Effector CD4-positive, alpha-beta T cell (primary cell): Measurements from ENCODE around the gene NBEA.

Experiments
- DNase-seq: peaks from one replicate; pipeline ENCODE4 v3.0.0-alpha.2; 2020

The NBEA gene

DNA sequence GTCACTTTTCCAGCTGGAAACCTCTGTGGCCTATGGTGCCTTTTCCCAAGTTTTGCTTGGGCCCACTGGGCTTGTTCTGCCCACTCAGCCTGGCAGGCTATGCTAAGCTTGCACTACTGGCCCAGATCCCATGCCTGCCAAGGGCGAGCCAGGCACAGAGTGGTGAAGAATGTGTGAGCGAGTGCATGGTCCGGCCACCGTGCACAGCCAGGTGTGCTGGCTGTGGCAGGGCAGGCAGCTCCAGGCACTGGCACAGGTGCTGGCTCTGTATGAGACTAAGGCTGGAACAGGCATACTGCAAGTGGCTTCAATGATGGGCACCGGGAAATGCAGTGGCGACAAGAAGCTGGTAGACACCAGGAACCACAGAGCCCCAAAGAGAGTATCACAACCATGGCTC is 584.5 kb downstream of the NBEA start:
- no peak for DNase-seq

DNA sequence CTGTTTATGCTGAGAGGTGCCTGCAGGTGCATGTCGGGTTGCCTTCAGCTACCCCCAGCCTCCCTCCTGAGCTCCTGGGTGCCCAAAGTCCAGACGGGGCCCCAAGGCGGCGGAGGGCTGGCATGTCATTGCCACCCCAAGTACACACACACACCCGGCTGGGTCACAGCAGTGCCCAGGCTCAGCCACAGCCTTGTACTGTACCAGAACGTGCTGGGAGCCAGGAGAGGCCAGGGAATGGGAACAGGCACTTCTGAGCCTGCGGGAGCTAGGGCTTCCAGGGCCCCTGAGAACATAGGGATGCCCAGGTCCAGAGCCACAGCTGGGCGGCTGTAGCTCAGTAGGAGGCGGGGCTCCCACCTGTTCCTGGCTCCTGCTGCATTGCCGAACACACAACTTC is 585.4 kb downstream of the NBEA start:
- DNase-seq: no peak

DNA sequence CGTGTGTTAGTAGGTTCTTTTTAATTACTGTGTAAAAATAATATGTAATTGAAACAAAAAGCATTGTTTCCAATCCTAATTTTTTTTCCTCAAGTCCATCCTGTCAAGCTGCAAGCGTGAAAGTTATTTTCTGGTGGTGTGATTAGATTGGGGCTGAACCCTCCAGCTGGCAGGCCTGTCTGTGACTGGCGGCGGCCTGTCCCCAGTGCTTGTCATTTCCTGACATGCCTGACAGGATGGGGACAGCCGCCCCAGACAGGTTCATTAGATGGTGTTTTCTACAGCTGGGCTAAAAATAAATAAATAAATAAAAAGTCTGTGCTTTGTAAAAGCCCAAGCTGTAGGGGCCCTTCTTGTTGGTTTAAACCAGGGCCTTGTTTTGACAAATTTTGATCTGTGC is 588.1 kb downstream of the NBEA start:
- DNase-seq: no peak

DNA sequence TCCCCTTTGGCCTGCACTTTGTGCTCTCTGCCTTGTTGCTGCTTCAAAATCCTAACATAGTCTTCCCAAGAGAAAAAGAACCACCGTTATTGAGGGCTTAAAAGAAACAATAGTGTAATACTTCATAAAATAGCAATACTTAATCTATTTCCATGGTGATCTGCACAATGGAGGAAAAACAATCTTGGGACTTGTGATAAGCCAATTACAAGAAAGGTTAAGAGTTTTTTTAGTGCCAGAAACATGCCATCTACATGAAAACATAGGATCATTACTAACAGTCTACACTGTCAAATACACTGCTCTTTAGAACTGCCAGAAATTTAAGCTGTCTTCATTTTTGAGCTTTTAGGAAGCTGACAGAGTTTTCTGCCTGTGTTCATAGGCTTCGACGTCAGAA is 588.5 kb downstream of the NBEA start:
- DNase-seq: no peak

DNA sequence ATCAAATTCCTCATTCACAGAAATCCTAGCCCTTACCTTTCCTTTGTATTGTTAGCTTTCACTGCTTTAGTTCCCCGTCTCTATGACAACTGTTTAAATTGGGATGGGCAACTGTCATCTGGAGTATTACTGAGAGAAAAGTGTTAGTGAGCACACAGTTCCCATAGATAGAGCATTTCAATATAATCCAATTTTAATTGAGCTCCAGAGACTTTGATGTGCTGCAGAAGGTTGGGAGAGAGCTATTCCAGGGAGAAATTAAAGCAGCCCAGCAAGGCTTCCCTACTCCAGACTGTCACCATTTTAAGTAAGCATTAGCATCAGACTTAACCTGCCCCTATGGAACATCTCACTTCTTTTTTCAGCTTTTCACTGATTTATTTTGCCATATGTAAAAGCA is 589.5 kb downstream of the NBEA start:
- no peak for DNase-seq

DNA sequence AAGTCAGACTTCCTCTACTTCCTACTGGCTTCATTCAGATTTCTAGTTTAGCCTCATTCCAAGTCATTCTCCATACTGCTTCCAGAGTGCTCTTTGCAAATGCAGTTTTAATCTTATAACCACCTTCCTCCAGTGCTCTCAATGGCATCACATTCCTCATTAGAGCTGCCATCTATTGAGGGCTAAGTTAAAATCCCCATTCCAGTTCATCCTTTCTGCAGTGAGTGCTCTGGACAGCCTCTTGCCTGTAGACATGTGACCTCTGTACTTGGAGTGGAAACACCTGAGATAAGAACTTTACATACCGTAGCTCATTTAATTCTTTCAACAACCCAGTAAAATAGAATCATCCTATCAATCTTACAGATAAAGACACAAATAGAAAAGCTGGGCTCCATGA is 592.3 kb downstream of the NBEA start:
- DNase-seq: no peak

DNA sequence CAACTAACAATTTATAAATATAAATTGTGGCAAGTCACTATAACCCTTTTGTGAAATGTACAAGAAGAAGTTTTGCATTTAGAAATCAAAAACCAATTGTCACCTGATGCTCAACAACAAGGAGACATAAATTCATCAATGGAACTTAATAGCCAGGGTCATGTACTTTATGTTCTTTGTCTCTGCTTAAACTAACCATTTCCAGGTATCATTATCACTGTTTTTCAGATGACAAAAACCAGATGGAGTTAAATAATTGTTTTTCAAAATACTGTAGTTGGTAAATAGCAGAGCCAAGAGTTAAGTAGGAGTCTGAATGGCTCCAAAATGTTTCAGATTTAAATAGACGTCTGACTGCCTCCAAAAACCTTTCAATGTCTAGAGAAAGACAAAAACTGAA is 606.7 kb downstream of the NBEA start:
- no peak for DNase-seq

DNA sequence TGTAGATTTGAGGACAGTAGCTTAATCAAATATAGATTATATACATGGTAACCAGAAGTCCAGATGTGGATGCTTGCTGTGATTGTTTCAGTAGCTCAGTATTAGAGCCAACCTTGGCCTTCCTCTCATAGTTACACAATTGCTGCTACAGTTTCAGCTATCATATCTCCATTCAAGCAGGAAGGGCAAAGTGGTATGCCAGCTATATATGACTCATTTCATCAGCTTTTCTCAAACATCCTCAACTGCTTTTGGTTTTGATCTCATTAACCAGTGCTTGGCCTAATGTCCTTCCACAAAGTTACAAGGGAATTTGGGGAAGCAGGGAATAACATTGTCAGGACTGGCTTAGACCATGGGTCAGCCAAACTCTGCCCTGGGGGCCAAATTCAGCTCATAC is 607.4 kb downstream of the NBEA start:
- no peak for DNase-seq

DNA sequence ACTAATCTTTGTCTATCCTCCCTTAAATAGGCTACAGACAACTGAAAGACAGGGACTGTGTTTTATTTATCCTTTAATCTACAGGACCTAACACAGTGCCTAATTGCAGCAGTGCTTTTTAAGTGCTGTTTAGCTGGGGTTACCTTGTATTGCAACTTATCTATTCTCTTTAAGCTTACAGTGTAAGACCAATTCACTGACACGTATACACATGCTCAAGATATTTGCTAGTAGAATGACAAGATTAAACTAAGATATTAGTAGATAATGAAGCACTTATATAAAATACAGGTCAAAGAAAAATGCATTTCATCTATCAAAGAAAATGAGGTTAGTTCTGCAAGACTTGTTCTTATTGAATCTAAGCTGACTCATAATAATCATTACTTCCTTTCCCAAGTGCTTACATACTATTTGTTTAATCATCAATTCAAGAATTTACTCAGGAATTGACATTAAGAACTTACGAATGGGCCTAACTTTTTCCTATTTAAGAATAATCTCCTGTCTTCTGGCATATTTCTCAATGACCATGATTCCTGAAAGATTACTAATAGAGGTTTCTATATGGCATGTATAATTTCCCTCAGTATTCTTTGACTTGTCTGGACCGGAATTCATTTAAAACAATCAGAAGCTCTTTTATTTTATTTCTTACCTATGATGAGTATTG is 610.2 kb downstream of the NBEA start:
- no peak for DNase-seq

DNA sequence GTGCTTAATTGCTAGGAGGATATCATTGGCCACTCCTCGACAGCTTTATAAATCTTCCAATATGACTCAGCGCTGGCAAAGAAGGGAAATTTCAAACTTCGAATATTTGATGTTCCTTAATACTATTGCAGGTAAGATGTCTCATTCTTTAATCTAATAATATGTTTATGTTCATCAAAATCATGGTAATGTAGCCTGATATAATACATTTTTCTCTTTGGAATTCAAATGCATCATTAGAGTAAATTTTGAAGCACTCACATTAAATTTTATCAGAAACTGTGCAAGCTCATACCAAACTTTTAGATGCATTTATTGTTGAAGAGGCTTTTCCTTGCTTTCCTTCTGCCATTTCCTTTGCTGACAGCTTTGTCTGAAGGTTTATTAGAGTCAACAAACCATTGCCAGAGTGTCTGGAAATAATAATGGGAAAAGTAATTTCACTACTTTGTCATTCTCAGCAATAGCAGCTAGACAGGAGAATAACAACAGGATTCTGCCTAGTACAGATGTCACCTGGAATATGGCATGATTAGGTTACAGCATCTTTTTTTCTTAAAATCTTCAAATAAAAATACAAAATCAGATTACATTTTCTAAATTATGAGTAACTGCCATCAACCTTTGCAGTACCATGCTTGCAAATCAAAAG is 613.0 kb downstream of the NBEA start:
- no peak for DNase-seq

DNA sequence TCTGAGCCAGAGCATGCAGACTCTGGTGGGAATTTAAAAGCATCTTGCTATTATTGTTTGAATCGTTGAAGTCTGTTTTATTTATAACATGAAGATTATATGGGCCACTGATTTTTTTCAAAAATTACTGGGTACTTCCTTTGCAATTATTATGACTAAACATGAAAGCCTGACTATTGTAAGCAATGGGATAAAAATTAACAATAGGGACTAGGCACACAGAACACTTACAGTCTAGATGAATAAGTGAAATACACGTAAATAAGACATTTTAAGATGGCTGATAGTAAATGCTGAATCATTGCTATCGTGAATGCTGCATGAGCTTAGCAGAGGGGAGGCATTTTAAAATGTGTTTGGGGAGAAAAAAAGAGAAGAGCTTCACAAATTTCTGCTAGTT is 615.4 kb downstream of the NBEA start:
- no peak for DNase-seq

DNA sequence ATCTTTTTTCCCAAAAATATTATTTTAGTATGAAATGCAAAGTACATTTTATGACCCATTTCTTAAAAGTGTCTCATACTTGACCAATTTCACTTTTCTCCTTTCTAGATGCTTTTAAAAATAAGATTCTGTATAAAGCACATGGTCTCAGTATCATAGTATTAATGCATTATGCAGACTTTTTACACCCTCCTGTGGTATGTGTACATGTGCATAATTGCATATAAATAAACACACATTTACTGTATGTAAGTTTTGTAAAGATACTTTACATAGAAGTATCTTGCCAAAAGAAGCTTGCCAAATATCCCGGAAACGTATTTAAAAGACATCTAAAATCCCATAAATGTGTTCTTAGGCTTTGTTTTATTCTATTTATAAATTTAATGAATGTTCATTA is 619.5 kb downstream of the NBEA start:
- DNase-seq: no peak

DNA sequence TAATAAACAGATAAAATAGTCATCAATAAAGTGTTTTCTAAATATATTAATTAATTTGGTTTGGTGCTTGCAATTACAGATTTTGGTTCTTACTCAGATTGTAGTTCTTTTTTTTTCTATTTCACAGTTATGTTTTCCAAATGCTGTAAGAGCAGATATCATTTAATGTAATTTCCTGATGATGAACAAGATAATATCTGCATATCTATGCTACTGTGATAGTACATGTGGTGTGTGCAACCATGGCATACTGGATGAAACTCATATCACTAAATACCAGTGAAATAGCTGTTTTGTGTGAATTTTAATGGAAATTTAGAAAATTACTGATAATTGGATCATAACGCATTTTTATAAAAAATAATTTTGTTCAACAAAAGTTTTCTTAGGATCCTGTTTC is 623.2 kb downstream of the NBEA start:
- no peak for DNase-seq

DNA sequence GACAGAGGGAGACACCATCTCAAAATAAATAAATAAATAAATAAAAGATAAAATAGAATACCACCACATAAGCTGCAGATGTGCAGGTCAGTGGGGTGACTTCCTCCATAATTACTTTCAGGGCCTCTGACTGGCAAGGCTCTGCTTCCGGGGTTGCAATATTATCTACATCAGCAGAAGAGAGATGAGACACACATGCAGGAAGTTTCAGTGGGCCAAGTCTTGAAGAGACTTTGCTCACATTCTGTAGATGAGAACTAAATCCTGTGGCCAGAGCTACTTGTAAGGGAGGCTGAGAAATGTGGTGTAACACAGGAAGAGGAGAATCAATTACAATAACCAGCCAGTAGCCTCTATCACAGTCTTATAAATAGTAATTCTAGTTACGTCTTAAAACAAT is 624.3 kb downstream of the NBEA start:
- no peak for DNase-seq

DNA sequence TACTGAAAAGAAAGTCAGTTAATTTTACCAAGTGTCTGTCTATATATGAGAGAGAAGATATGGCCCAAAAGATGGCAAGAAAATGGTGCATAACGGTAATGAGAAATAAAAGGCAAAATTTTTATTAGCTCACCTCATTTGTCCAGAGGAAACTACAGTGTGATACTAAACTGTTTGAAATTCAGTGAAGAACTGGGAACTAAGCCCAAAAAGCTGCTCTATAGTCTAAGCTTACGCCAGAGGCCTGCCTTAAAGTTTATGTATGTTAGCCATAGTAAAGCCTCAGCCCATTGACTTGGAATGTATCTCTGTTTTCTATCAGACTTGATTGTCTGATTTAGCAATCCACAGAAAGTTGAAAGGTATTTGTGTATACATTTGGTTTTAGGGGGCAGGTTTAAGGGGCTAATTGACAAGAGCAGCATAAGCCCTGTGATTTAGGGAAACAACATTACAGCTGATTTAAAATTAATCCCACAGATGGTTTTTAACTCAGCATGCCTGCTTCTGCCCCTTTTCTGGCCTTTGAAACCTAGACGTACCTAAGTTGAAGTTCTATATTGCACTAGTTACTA is 625.4 kb downstream of the NBEA start:
- DNase-seq: no peak

DNA sequence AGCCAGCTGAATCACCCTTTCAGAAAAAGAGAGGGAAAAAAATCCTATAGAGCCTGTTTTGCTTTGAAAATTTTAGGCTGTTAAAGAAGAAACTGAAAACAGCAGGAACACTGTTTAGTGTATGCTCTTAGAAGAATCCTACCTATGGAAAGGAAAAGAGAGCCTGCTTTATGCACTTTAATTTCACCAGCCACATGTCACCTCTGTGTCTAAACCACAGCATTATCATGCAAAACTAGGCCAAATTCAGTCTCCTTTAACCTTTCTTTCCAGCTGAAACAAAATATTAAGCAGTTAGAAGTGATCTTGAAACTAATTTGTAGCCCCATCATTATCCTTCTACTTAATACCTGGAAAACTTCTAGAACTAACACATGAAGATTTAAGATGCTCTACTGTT is 631.6 kb downstream of the NBEA start:
- no peak for DNase-seq

DNA sequence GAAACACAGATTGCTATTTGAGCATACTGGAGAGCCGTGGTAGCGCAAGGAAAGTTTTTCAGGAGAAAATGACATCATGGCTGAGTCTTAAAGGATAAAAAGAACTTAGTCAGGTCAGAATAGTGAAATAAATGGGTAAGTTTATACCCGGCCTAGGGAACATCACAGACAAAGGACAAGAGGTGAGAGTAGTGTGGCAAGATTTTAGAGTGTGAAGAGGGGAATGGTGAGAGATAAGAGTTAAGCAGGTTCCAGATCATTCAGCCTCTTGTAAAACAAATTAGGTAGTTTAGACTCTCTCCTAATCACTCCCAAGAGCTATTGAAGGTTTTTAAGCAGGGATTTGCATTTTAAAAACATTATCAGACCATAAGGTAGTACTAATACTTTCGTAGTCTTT is 650.4 kb downstream of the NBEA start:
- DNase-seq: no peak

DNA sequence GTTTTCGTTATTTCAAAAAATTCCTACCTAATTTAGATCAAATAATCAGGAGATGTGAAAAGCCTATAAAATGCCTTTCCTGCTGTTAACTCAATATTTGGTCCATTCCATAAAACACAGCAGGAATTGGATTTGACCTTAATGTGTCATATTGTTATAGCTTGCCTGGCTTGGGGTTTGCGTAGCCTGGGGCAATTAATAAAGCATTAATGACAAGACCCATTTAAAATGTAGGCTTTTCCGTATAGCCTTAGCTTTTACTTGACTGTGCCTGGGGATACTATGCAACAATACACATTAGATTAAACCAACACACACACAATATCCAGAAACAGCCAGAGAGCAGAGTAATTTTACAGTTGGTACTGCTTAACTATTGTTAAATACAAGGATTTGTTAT is 651.6 kb downstream of the NBEA start:
- DNase-seq: no peak

DNA sequence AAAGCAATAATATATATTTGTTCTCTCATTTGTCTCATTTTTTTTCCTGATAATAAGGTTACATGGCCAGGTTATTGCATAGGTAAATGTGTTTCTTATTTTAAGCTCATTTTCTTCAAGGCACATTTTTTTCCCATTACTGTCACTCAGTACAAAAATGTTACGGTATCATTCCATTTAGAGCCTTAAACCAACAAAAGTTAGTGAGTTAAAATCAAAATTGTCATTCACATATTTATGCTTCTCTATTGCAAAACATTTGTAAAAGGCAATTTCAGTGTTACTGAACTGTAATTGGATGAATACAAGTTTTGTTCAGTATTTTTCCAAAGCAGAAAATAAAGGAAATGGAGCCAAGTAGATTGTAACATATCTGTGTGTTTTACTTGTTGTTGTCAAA is 652.0 kb downstream of the NBEA start:
- DNase-seq: no peak

DNA sequence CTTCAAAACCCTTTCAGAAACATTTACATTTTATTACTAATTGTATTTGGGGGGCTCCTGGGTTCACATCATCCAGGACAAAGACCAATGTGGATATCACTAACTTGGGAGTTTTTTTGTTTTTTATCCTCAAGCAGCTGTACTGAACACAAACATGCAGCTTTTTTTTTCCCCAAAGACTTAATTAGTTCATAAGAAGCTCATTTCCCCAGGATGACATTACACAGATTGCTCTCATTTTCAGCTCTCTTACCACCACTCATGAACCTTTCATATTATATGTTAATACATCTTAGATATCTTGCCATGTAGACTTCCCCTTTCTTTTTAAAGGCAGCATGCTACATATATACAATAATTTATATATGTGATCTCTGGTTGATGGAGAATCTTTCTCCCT is 653.1 kb downstream of the NBEA start:
- no peak for DNase-seq

DNA sequence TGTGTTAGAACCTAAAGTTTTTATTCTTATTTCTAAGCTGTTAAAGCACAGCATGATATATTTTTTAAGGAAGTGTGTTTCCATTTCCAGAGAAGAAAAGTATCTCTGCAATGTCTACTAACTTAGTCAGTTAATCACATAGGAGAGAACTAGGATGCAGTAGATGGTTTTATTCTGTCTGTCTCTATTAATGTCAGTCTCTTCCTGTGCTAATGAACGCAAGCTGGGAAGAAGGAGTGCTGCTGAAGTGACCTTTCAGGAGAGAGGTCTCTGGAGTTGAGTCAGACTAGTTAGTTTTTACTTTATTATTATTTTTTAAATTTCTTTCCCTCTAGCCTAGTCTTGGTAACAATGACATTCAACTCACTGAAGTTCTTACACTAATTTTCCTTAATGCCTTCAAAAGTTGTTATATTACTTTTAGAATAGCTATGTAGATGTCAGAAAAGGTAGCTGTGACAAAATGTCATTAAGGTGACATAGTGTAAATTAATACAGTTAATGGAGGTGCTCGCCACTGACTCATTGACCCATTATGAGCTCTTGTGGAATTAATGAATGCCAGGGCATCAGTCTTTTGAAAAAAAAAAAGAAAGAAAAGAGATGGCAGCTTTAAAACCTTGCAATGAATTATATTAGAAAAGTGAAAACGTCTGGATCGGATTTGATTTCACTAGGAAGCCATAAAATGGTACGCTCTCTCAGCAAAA is 654.4 kb downstream of the NBEA start:
- no peak for DNase-seq

DNA sequence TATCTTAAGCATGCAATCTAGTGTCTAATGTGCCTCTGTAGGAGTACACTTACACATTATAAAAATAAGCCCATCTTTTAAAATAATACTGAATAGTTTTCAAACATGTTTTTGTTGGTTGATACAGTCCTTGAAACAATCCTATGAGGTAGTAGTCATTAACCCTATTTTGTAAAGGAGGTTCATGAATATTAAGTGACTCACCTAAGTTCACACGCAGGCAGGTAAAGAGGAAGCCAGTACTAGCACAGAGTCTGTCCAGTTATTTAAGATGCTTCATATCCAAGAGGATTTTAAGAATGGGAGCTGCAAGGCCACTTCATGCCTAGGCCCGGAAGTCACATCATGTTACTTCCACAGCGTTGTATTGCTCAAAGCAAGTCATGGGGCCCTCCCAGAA is 655.4 kb downstream of the NBEA start:
- no peak for DNase-seq

DNA sequence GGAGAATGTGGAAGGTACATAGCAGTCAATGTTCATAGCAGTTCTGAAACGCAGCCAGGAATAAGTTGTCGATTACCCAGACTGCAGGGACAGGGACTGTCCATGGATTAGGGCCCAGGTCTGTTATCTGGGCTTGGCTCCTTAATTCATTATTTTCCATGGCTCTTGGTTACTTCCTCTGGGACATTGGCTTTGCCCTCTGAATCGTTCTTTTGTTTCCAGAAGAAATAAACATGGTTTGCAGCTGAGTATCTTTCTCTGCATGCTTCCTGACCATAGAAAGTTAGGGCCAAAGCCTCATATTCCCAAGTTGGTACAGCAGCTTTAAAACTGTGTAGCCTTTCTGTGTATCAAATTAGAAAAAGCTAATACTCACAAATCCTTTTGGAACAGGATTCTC is 656.2 kb downstream of the NBEA start:
- DNase-seq: no peak

DNA sequence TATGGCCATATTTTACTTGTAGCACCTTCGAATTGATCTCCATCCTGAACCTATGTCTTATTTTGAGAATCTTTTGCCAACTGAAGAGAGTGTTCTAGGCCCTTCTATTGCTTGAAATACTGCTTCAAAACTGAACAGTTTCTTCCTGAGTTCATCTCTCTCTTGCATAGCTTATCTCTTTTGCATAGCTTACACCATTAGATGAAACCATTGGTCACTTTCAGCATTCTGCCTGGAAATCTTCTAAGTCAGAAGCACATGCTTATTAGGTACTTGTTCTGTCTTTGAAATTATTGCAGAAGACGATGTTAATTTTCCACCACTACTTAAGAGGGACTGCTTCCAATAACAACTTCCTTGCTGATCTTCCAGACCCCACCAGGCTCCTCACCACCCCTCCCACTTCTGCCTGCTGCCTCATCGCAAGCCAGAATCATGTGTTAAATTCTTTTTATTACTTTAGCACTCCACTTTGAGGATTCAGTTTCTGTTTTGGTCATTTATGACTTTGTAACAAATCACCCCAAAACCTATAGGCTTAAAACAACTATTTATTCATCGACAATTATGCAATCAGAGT is 656.8 kb downstream of the NBEA start:
- DNase-seq: no peak
